HEK293T (cell line): Measurements from ENCODE around the gene OTUD7B.

Experiments used
- ARNT ChIP-seq: fragments of 450-650 bp; IDR thresholded peaks from 2 replicates; pipeline ENCODE4 v1.6.1; 2017; ENCODE audit warnings: mild to moderate bottlenecking
- CTBP1 ChIP-seq: fragments of 450-650 bp; IDR thresholded peaks from 2 replicates; pipeline ENCODE4 v1.6.1; 2016; ENCODE audit warnings: borderline replicate concordance
- FOXK2 ChIP-seq: fragments of 450-650 bp; IDR thresholded peaks from 2 replicates; pipeline ENCODE4 v1.6.1; 2016; ENCODE audit warnings: mild to moderate bottlenecking
- FOXM1 ChIP-seq: fragments of 450-650 bp; IDR thresholded peaks from 2 replicates; pipeline ENCODE4 v1.6.1; 2017; ENCODE audit warnings: mild to moderate bottlenecking, borderline replicate concordance
- HDGF ChIP-seq: fragments of 450-650 bp; IDR thresholded peaks from 2 replicates; pipeline ENCODE4 v1.6.1; 2017; ENCODE audit warnings: antibody characterized with exemption, borderline replicate concordance
- L3MBTL2 ChIP-seq: fragments of 450-650 bp; conservative IDR thresholded peaks from 2 replicates; pipeline ENCODE4 v1.6.1; 2016; ENCODE audit warnings: mild to moderate bottlenecking
- SP1 ChIP-seq: fragments of 450-650 bp; IDR thresholded peaks from 2 replicates; pipeline ENCODE4 v1.6.1; 2017
- SUZ12 ChIP-seq: fragments of 450-650 bp; IDR thresholded peaks from 2 replicates; pipeline ENCODE4 v1.6.1; 2016; ENCODE audit warnings: mild to moderate bottlenecking
- TARDBP ChIP-seq: fragments of 450-650 bp; IDR thresholded peaks from 2 replicates; pipeline ENCODE4 v1.6.1; 2016
- ZNF384 ChIP-seq: fragments of 450-650 bp; IDR thresholded peaks from 2 replicates; pipeline ENCODE4 v1.6.1; 2016

GRCh38 chr1:149916898-149917252 lies 93.7 kb downstream of the OTUD7B start:
- TF ChIP-seq HDGF (no peak), SP1 (no peak), FOXK2 (no peak), TARDBP (no peak), CTBP1 (no peak), ZNF384 (no peak), SUZ12 (no peak), FOXM1 (no peak), ARNT (no peak), L3MBTL2 (no peak)
